Cardiac septum (tissue), 1 donor: ENCODE data around the gene LRRC56. TPM values are rescaled to one million over a fixed set of nuclear protein-coding genes. Genes with fewer than 3 reads are reported as not detected.
"Not testable (repeated sequence)": the region's sequence is repeated elsewhere in the genome, so short reads cannot be mapped to it uniquely, and the experiment has no call there.

ENCODE experiments used
- DNase-seq: peaks from one replicate; pipeline ENCODE4 v3.0.0-alpha.2; 2020; ENCODE audit warnings: low spot score
- intact Hi-C: fragments of 100-400 bp; cut with DNase I; formaldehyde crosslinking; loops from one replicate; pipeline ENCODE4 v1.14.0; 2022
- total RNA-seq: library from RNA; stranded (reverse); fragmentation: NEBNext Ultra II Directional; extraction: Animal tissue kit (Norgen Biotek cat#: 25700); gene quantifications from one replicate; pipeline ENCODE4 v1.2.1, GENCODE V29; 2021
- donor health status: DM: no; HTN: no; CAD: no.

The LRRC56 gene
- total RNA-seq, 1 donor from 2014 or later: 0.38 TPM

- intact Hi-C loops: no loop called here
- DNase-seq: no peak
These were observed 22.2 kb upstream of the LRRC56 start for GRCh38 chr11:515131-515530.

GRCh38 chr11:516400-516799 lies 20.9 kb upstream of the LRRC56 start:
- DNase-seq: no peak
- intact Hi-C loops: no loop called here

- DNase-seq, intact Hi-C loops: not testable (repeated sequence)
These were observed 20.2 kb upstream of the LRRC56 start for GRCh38 chr11:516918-517685.

GRCh38 chr11:518463-519202 lies 18.7 kb upstream of the LRRC56 start:
- intact Hi-C loops: loop anchor here (2.0 kb wide), 1 partner anchor 70 kb away; no protein-coding TSS in a partner anchor
- peak; percentile 93 for DNase-seq

GRCh38 chr11:520428-521176 lies 16.7 kb upstream of the LRRC56 start:
- no peak for DNase-seq
- intact Hi-C loops: no loop called here

- DNase-seq: no peak
- intact Hi-C loops: no loop called here
These were observed 16.1 kb upstream of the LRRC56 start for GRCh38 chr11:521177-521688.

- intact Hi-C loops: no loop called here
- no peak for DNase-seq
These were observed 11.1 kb upstream of the LRRC56 start for GRCh38 chr11:526192-526591.

GRCh38 chr11:528166-528814 lies 9.0 kb upstream of the LRRC56 start:
- intact Hi-C loops: no loop called here
- no peak for DNase-seq

GRCh38 chr11:528815-529727 lies 8.3 kb upstream of the LRRC56 start:
- intact Hi-C loops: no loop called here
- DNase-seq: no peak

- DNase-seq: no peak
- intact Hi-C loops: no loop called here
These were observed 7.5 kb upstream of the LRRC56 start for GRCh38 chr11:529728-530411.

GRCh38 chr11:530960-531831 lies 6.1 kb upstream of the LRRC56 start:
- intact Hi-C loops: no loop called here
- DNase-seq: no peak

GRCh38 chr11:531919-532526 lies 5.3 kb upstream of the LRRC56 start:
- no peak for DNase-seq
- intact Hi-C loops: no loop called here

- intact Hi-C loops: no loop called here
- no peak for DNase-seq
These were observed 4.8 kb upstream of the LRRC56 start for GRCh38 chr11:532527-532985.

GRCh38 chr11:532986-533585 lies 4.2 kb upstream of the LRRC56 start:
- intact Hi-C loops: no loop called here
- DNase-seq: no peak

GRCh38 chr11:533586-534395 lies 3.5 kb upstream of the LRRC56 start:
- DNase-seq: no peak

More at GRCh38 chr11:533586-534395, 3.5 kb upstream of the LRRC56 start:
- intact Hi-C loops: no loop called here
